Stimulated activated CD4-positive, alpha-beta T cell treated with anti-CD3 and anti-CD28 coated beads, TNF-alpha, amount 100 ng/mL, for 1 hour (primary cell): ENCODE results near the gene EXO1.
"Not testable (repeated sequence)": the region's sequence is repeated elsewhere in the genome, so short reads cannot be mapped to it uniquely, and the experiment has no call there.

Source experiments
- DNase-seq, 3 donors: peaks; one replicate each; pipeline ENCODE4 v3.0.0-alpha.2; 2020; ENCODE audit warnings: low read depth in 3 of 3, low spot score in 1 of 3

The EXO1 gene

DNA sequence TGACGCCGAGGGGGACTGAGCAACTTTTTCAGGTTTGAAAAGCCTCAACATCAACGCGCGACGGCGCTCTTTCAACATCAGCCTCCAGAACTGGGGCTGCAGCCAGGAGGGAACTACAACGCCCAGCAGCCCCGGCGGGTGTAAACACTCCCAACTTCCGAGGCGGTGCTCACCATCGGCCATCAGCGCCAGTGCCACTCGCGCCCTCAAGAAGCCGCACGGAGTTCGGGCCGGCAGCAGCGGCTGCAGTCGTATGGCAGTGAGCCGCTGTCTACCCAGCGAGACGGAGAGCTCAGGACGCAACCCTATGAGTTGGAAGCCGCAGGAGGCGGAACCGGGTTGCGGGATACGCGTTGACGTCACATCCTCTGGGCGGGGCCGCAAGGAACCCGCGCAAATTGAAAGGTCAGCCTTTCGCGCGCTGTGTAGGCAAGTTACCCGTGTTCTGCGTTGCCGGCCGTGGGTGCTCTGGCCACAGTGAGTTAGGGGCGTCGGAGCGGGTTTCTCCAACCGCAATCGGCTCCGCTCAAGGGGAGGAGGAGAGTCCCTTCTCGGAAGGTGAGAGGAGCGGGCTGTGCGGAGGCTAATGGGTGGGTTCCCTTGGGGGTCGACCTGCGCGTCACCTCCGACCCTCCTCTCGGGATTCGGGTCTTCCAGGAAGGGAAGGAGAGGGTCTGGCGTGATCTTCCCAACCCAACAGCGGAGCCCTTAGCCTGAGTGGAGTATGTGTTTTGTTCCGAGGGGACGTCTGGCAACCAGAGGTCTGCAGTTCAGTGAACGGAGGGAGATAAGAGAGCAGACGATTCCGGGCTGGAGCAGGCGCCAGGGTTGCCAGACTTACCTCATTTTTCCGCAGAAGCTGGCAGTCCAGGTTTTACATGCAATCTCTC is at the start of gene EXO1:
Gene EXO1, plus strand, starts transcription at position 409 of the 890 bp plus-strand sequence. CDS start 2,222 bp downstream, outside the sequence.
- DNase-seq, result peak; percentile 54 to 79 (median 61)

DNA sequence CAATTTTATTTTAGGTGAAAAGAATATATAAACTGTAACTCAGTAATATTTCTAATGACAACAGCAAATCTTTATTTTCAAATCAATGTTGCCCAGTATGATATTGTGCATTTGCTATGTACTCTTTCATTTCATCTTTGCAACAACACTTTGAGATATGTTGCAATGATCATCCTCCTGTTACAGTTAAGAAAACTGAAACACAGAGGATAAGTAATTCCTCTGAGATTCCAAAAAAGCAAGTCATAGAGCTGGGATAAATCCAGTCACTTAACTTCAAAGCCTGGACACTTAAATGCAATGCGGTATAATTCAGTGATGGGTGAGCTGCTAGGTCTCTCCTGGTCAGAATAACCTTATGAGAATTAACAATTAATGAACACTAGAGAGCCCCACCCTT is 48.6 kb upstream of the EXO1 start:
- DNase-seq, result no peak

DNA sequence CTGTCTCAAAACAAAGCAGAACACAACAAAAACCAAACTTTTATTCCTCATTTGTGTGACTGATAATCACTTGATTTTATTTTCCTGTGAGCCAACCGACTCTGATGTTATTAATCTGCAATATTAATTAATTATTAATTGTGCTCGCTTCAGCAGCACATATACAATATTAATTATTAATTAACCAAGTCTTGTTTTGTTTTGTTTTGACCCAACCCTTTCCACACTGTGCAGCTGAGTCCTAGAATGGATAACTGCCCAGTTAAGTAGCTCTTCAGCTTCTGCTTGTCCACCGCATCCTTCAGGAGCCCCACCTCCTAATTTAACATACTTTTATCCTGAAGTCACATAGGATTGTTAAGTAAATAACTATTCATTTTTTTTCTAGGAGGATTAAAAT is 47.4 kb upstream of the EXO1 start:
- DNase-seq, result no peak

DNA sequence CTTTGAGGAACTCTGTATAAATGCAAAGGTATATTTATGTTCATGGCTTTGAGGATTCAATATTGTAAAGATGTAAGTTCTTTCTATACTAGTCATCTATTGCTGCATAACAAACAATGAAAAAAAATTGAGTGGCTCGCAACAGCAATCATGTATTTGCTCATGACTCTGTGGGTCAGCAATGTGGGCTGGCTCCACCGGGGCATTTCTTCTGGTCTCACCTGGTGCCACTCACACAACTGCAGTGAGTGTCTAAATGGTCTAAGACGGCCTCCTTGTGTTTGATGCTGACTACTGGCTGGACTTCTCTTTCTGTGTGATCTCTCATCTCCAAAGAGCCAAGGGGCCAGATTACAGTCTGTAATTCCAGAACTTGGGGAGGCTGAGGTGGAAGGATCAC is 45.1 kb upstream of the EXO1 start:
- no peak for DNase-seq

DNA sequence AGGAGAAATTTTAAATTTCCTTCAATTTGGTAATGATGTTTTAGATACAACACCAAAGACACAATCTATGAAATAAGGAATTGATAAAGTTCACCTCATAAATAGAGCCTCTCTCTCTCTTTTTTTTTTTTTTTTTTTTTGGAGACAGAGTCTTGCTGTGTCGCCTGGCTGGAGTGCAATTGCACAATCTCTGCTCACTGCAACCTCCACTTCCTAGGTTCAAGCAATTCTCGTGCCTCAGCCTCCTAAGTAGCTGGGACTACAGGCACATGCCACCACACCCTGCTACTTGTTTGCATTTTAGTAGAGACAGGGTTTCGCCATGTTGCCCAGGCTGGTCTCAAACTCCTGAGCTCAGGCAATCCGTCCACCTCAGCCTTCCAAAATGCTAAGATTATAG is 43.3 kb upstream of the EXO1 start:
- DNase-seq, result not testable (repeated sequence)

DNA sequence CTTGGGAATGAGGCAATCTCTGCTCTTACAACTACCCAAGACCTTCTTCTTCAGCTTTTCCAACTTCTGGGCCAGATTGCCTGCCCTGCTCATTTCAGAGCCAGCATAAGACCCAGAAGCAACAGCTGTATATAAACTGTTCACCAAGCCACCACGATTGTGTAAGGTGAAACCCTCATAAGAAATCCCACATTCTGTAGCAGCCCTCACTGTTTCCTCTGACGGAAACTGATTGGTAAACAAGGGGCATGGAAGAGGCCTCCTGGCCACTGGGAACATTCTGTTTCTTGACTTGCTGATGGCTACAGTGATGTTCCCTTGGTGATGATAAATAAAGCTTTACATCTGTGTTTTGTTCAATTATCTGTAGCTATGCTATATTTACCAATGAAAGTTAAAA is 39.7 kb upstream of the EXO1 start:
- no peak for DNase-seq

DNA sequence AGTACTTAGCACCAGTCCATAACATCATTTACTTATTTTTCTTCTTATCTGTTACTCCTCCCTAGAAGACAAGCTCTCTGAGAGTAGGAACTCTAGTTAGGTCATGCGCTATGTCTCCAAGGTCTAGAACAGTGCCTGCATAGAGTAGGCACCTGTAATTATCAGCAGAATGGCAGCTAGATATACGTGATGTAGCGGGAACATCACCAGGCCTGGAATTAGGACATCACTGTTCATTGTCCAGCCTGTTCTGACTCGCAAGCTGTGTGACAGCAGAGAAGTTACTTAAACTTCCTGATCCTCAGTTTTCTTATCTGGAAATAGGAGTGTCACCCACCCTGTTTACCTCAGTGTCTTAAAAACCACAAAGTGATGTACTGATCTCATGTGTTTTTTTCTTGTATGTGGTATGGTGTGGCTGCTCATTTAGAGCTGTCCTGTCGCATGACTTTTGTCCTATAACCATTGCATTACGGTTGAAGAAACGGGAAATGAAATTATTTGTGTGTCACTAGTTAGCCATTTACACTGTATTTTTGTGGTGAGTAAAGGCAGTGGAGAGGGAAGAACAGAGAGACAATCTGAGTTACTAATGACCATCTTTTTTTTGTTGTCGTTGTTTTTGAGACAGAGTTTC is 37.1 kb upstream of the EXO1 start:
- no peak for DNase-seq

DNA sequence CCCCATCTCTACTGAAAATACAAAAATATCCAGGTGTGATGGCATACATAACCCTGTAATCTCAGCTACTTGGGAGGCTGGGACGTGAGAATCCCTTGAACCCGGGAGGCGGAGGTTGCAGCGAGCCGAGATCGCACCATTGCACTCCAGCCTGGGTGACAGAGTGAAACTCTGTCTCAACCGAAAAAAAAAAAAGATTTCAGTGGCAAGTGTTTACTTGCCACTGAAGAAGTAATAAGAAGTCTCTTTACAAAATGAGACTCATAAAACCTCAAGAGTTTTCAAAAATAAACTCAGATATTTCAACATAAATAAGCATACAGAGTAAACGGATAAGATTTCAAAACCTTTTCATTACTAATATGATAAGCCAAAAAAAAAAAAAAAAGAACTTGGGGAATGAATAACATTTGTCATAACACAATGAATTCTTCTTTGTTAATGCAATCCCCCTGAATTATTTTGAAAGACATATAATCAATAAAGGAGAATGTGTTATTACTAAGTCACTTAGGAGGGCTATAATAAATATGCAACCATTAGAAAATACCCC is 34.2 kb upstream of the EXO1 start:
- no peak for DNase-seq

DNA sequence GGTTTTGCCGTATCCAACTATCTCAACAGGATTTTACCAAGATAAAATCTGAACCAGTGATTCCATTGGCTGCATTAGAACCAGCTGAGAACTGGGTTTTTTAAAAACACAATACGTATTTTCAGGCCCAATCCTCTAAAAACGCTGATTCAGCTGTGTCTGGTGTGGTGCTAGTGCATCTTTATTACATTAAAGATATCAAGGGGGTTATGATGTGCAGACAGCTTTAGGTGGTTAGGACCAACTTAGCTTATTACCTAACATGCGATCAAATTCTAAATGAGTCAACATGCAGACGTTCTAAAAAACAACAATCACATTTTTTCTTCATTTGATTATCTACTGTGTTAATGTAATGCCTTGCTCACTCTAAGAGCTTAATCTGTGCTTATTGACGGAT is 32.0 kb upstream of the EXO1 start:
- DNase-seq, result no peak

DNA sequence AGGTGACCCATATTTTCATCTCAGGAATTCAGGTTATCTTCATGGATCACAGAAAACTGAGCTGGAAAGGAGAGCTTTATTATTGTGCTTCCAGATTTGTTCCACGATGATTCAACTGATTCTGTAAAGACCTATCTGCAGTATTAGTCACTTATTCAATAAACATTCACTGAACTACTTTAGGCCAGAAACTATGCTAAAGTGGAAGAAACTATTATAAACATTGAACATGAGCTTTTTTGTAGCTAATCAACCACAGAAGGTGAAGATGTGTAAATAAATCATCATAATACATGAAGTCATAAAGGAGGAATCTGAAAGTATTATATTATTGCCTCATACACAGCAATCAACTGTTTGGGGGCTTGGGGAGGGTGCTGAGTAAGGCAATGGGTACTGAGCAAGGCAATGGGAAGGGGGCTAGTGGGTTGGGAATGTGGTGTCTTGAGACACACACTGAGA is 30.6 kb upstream of the EXO1 start:
- DNase-seq, result no peak

DNA sequence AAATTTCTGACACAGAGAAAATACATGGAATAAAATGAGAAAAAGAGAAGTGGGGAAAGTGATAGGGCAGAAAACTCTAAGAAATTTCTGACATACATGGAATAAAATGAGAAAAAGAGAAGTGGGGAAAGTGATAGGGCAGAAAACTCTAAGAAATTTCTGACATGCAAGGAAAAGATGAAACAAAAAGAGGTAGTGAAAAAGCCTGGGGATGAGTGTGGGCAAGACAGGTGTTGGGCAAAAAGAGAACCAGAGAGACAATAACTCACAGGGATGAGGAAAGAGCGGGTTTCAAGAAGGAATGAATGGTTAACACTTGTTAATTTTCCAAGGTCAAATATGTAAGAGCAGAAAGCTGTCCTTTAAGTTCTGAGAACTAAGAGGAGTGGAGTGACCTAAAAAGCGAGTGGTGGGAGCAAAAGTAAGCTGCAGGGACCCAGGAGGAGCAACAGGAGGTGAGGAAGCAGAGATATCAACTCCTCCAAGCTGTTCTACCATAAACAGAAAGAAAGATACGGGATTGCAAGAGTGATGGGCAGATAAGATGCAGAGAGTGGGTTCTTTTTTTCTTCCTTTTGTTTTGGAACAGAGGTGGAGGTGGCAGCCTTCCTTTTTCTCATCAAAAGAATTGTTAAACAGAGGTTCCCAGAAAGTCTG is 29.9 kb upstream of the EXO1 start:
- no peak for DNase-seq

DNA sequence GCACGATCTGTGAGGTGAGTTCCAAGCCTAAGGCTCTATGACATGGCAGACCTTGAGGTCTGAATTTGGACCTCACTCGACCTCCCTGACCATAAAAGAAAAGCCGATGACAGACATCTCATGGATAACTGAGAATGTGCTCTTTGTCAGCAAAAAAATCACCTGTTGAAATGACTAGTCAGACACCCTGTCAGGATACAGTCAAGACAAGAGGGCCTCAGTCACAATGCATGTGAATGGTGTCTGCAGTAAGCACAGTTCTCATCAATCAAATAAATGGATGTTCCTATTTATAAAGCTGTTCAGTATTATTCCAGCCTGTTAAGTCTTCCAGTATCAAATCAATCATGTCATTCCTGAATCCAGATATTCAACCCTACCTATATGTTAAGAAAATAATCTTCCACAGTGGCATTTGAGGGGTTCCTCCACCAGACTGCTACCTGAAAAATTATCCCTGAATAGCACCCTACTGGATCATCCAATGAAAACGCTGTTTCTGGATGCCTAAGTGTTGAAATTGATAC is 28.6 kb upstream of the EXO1 start:
- DNase-seq, result no peak

DNA sequence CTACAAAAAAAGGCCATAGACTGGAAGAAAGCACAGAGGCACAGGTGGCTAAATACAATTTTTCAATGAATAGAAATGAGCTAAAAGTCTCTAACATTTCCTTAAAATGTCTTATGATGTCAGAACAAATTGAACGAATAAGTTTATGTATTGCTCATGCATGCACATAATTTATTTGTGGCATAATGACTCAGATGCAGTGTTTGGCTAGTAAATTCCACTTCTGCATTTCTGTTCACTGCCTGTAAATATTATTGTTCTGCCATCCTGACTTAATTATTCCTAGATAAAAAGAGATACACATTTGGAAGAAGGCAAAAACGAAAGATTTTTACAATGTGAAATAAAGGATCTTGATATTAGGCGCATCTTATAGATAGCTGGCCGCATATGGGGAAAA is 26.6 kb upstream of the EXO1 start:
- DNase-seq, result no peak

DNA sequence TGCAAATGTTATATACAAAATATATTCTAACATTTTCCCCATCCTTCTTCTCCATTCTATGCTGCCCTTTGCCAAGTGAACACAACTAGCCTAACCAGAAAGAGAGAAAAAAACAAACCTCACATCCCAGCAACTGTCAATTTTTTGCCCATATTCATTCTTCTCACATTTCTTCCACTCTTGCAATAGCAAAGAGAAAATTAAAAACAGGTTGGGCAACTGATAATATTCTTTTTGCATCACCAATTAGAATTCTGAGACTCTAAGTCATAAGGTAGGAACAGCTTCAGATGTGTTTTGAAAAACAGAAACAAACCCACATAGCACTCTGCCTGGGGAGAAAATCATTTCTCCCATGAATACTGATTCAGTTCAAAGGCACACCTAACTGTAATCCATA is 25.2 kb upstream of the EXO1 start:
- DNase-seq, result no peak

DNA sequence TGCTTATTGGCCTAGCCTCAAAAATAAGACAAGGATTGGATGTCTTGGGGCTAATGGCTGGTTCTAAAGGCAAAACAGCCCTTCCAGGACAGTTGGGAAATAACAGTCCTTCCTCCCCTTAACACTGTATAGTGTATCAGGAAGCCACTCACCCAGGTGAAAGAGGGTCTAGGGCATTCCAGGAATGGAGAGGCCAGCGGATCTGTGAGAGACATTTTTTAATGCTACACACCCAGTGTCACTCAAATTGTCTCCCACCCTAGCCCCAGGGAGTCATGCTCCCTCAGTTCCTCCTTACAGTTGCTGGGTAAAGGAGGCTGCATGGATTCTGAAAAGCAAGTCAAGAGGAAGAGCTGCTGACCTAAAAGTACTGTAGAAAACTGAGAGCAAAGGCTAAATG is 24.1 kb upstream of the EXO1 start:
- DNase-seq, result no peak

DNA sequence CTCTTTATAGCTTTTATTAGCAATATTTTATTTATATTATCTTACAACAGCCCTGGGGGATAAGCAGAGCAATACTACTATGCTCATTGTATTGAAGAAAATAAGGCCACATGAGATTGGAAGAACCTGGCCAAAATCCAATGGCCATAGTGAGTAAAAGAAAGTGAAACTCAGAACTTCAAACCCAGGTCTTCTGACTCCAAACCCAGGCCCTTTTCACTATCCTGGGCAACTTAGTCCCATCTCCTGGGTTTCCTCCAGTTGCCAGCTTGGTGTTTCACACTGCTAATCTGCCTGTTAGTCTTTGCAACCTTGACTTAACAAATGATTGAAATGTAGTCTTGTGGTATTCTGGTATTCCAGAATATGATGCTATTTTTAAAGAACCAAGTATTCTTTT is 22.4 kb upstream of the EXO1 start:
- no peak for DNase-seq

DNA sequence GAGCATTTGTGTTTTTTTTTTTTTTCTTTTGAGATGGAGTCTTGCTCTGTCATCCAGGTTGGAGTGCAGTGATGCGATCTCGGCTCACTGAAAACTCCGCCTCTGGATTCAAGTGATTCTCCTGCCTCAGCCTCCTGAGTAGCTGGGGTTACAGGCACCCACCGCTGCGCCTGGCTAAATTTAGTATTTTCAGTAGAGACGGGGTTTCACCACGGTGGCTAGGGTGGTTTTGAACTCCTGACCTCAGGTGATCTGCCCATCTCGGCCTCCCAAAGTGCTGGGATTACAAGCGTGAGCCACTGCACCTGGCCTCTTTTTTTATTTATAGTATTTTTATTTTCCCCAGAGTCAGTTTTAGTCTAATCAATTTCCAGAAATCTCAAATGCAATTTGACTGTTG is 21.4 kb upstream of the EXO1 start:
- not testable (repeated sequence) for DNase-seq

DNA sequence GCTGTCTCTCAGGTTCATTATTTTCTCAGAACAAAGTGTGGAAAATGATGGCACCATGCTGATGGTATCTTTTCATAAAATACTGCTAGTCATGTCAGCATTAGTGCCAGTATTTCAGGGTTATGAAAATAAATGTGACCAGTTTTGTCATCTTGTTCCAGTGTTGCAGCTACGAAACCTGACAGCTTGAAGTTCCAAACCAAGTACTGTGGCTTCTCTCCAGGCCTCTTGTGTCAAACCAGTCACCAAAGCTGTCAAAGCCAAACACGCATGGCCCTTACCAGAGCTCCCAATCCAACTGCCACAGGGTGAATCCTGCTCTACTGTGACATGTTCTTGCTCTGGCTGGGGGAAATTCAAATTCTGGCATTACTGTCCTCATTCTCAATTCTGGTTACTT is 20.7 kb upstream of the EXO1 start:
- DNase-seq, result no peak

DNA sequence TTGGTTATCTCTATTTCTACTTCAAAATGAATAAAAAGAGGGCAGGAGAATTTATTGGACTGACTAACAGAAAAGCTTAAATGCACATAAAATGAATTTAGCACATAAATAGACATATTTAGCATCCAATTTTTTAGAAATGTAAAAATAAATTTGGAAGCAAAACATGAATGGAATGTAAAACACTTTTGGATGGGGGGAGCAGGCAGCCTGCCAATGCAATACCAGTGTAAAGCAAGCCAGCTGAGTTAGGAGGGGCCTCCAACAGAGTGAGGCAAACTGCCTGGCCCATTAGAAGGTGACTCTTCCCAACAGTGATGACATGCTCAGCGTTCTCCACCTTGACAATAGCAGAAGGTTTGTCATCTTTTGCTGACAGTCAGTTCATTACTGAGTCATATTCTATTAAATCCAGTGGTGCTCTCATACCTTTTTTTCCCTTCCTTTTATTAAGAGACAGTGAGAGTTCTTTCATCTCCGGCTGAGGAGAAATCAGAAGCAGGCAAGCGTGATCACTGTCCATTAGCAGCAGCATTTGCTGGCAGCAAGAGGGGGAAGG is 19.5 kb upstream of the EXO1 start:
- DNase-seq, result no peak

DNA sequence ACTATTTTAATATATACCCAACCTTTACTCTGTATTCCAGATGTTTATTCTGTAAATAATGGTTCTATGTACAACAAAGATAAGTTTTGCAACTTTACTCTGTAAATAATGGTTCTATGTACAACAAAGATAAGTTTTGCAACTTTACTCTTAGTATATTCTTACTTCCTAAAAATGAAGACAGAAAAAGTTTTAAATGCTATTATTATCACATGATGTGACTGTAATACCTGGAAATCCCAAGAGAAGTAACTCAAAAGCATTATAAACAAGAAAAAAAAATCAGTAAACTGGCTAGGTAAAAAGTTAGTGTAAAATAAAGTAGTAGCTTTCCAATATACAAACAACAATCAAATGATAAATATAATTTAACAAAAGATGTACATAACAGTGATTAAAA is 18.5 kb upstream of the EXO1 start:
- no peak for DNase-seq

DNA sequence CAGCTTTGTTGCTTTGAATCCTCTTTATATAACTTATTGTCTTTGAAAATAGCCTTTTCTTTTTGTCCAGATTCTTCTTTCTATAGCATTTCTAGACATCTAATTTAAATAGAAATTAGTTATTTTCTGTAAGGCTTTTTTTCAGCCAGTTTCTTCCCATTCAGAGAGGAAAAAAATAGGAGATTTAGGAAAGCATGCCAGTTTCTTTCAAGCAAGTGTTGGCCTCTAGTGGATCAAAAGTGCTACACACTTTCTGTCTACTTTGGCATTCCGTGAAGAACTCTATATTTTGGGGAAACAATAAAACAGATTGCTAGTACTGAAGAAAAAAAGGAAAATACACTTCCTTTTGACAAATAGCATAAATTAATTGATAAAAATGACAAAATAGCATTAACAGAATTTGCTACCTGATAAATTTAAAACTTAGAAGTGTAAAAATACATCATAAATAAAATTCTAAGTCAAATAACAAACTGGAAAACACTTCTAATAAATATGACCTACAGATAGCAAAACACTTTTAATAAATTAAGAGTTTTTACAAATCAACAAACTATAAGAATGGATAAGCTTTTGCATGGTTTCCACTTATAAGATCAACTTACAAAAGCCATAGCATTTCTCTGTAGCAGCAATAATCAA is 13.1 kb upstream of the EXO1 start:
- DNase-seq, result no peak
